Measurements from ENCODE around the gene TMEM140.
"Not testable (repeated sequence)": the region's sequence is repeated elsewhere in the genome, so short reads cannot be mapped to it uniquely, and the experiment has no call there.

The TMEM140 gene

GRCh38 chr7:135147899-135148721 is at the start of gene TMEM140:
Gene TMEM140, plus strand, starts transcription at chr7:135148072. Its CDS starts 16,370 bp downstream, at chr7:135164442.
- peak; percentile 71 for DNase-seq (ENCODE audit: low read depth)

GRCh38 chr7:135098391-135098790 is 49.5 kb upstream of the TMEM140 start:
- no peak for DNase-seq (ENCODE audit: low read depth)

- DNase-seq (ENCODE audit: low read depth), result peak; percentile 15
Observed at GRCh38 chr7:135100856-135101255, 47.0 kb upstream of the TMEM140 start.

- DNase-seq (ENCODE audit: low read depth), result no peak
Observed at GRCh38 chr7:135102372-135102771, 45.5 kb upstream of the TMEM140 start.

- DNase-seq (ENCODE audit: low read depth), result no peak
Observed at GRCh38 chr7:135109562-135109961, 38.3 kb upstream of the TMEM140 start.

GRCh38 chr7:135109976-135110375 is 37.9 kb upstream of the TMEM140 start:
- DNase-seq (ENCODE audit: low read depth), result no peak

- DNase-seq (ENCODE audit: low read depth), result no peak
Observed at GRCh38 chr7:135111379-135111778, 36.5 kb upstream of the TMEM140 start.

- no peak for DNase-seq (ENCODE audit: low read depth)
Observed at GRCh38 chr7:135114622-135115021, 33.2 kb upstream of the TMEM140 start.

- DNase-seq (ENCODE audit: low read depth), result no peak
Observed at GRCh38 chr7:135117096-135117495, 30.8 kb upstream of the TMEM140 start.

GRCh38 chr7:135121868-135122267 is 26.0 kb upstream of the TMEM140 start:
- no peak for DNase-seq (ENCODE audit: low read depth)

- DNase-seq (ENCODE audit: low read depth), result not testable (repeated sequence)
Observed at GRCh38 chr7:135124631-135125030, 23.2 kb upstream of the TMEM140 start.

GRCh38 chr7:135128931-135129330 is 18.9 kb upstream of the TMEM140 start:
- no peak for DNase-seq (ENCODE audit: low read depth)

- no peak for DNase-seq (ENCODE audit: low read depth)
Observed at GRCh38 chr7:135129579-135129978, 18.3 kb upstream of the TMEM140 start.

- DNase-seq (ENCODE audit: low read depth), result no peak
Observed at GRCh38 chr7:135143885-135144668, 3.8 kb upstream of the TMEM140 start.

GRCh38 chr7:135147341-135147898 is 452 bp upstream of the TMEM140 start:
- DNase-seq (ENCODE audit: low read depth), result peak; percentile 25

GRCh38 chr7:135150072-135150782 is 2.4 kb downstream of the TMEM140 start:
- DNase-seq (ENCODE audit: low read depth), result no peak

GRCh38 chr7:135151132-135151531 is 3.3 kb downstream of the TMEM140 start:
- no peak for DNase-seq (ENCODE audit: low read depth)

GRCh38 chr7:135151533-135151932 is 3.7 kb downstream of the TMEM140 start:
- no peak for DNase-seq (ENCODE audit: low read depth)

- no peak for DNase-seq (ENCODE audit: low read depth)
Observed at GRCh38 chr7:135152442-135152841, 4.6 kb downstream of the TMEM140 start.

GRCh38 chr7:135154734-135155133 is 6.9 kb downstream of the TMEM140 start:
- no peak for DNase-seq (ENCODE audit: low read depth)

GRCh38 chr7:135156290-135156689 is 8.4 kb downstream of the TMEM140 start:
- DNase-seq (ENCODE audit: low read depth), result no peak

GRCh38 chr7:135158141-135158655 is 10.3 kb downstream of the TMEM140 start:
- no peak for DNase-seq (ENCODE audit: low read depth)

Data from ELR (cell line).